ENCODE results near the gene ACTG1.

The ACTG1 gene

GRCh38 chr17:81512562-81513371 is at the start of gene ACTG1:
Gene ACTG1 (minus strand): TSS chr17:81512799. CDS start chr17:81512354, 445 bp downstream.
- peak; percentile 59 for DNase-seq (ENCODE audit: low read depth, low spot score)

DNA sequence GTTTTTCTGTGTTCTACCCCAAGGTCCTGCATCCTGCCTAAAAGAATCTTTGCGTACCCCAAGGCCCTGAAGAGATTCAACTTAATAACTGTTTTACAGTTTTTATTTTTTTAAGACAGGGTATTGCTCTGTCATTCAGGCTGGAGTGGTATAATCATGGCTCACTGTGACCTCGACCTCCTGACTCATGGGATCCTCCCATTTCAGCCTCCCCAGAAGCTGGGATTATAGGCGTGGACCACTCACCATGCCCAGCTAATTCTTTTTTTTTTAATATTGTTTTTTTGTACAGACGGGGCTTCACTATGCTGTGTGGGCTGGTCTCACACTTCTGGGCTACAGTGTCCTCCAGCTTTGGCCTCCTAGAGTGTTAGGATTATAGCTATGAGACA is 48.9 kb upstream of the ACTG1 start:
- DNase-seq (ENCODE audit: low read depth, low spot score), result no peak

GRCh38 chr17:81558941-81559806 is 46.6 kb upstream of the ACTG1 start:
- no peak for DNase-seq (ENCODE audit: low read depth, low spot score)

DNA sequence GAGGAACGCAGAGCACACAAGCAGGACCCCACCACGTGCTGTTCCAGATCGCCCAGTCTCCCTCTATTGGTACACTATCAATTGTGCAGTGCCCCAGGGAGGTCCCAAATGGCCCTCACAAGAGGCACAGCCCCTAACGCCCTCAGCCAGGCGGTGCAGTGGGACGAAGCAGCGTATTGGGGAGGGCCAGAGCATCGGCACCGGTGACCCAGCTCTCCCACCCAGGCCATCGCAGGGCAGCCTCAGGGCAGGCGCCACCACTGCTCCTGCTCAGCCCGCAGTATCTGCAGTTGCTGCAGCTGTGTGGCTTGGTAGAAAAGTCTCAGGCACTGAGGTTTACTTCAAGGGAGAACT is 45.5 kb upstream of the ACTG1 start:
- no peak for DNase-seq (ENCODE audit: low read depth, low spot score)

DNA sequence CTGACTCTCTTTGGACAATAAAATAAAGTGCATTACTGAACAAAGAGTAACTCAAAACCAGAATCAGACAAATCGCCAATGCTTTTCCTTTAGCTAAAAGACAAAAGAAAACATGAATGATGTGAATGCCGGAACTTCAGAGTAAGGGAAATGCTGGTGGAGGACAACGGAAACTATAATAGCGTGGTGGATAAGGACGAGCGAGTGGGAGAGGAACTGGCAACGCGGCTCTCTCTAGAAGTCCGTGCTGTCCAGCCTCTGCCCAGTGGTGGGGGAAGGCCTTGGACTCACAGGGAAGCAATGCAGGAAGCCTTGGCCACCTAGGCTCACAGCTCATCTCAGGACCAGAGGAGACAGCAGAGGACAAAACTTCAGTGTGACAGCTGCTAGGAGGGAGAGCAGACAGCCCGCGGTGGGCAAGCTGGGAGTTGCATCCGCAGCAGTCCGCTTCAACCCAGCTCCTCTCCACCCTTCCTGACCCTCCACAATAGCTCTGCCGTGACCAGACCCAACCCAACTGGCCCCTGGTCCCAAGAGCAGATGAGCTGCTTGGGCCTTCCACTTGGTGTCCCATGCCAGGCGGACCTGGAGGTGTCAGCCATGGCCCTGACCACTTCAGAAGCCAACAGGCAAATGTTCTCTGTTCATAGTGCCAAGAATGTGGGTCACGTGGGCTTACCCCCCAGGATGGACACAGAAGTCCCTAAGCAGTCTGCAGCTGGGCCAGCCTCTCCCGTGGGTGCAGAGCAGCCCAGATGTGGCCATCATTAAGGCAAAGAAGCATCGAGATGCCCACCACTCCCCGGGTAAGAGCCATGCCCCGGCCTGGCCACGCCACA is 44.9 kb upstream of the ACTG1 start:
- DNase-seq (ENCODE audit: low read depth, low spot score), result no peak

- DNase-seq (ENCODE audit: low read depth, low spot score), result no peak
These were observed 44.3 kb upstream of the ACTG1 start for GRCh38 chr17:81556863-81557262.

GRCh38 chr17:81556175-81556691 is 43.6 kb upstream of the ACTG1 start:
- no peak for DNase-seq (ENCODE audit: low read depth, low spot score)

GRCh38 chr17:81553616-81554181 is 41.1 kb upstream of the ACTG1 start:
- peak; percentile 41 for DNase-seq (ENCODE audit: low read depth, low spot score)

DNA sequence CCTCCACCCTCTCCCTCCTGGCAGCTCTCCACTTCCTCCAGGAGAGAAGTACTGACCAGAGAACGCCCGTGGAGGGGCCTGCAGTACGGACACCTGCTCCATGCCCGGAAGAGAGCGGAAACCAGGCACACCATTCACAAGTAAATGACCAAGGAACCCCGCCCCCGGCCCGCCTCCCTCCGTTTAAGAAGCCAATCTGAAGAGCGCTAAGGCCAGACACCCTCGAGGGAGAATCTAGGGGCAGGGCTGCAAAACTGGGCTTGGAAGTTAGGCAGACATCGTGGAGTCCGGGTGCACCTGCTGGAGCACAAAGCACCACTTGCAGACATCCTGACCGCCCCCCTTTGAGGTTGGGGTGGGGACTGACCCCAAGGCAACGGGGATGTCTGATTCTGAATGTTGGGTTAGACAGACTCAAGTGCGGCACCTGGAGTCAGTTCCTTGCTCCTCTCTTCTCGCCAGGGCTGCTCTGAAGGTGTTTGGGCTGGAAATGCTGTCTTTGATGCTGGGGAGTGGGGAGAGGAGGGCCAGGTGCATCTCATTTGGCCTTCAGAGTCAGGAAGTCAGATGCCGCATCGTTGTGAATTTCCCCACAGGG is 40.5 kb upstream of the ACTG1 start:
- DNase-seq (ENCODE audit: low read depth, low spot score), result no peak

GRCh38 chr17:81552244-81553017 is 39.8 kb upstream of the ACTG1 start, which contains the start of gene FAAP100:
Gene FAAP100 (minus strand): TSS chr17:81552353. CDS start chr17:81552330, 23 bp downstream.
- no peak for DNase-seq (ENCODE audit: low read depth, low spot score)

- no peak for DNase-seq (ENCODE audit: low read depth, low spot score)
These were observed 39.1 kb upstream of the ACTG1 start for GRCh38 chr17:81551458-81552243.

- no peak for DNase-seq (ENCODE audit: low read depth, low spot score)
These were observed 38.3 kb upstream of the ACTG1 start for GRCh38 chr17:81550830-81551457.

GRCh38 chr17:81550285-81550684 is 37.7 kb upstream of the ACTG1 start:
- no peak for DNase-seq (ENCODE audit: low read depth, low spot score)

- no peak for DNase-seq (ENCODE audit: low read depth, low spot score)
These were observed 37.2 kb upstream of the ACTG1 start for GRCh38 chr17:81549826-81550225.

DNA sequence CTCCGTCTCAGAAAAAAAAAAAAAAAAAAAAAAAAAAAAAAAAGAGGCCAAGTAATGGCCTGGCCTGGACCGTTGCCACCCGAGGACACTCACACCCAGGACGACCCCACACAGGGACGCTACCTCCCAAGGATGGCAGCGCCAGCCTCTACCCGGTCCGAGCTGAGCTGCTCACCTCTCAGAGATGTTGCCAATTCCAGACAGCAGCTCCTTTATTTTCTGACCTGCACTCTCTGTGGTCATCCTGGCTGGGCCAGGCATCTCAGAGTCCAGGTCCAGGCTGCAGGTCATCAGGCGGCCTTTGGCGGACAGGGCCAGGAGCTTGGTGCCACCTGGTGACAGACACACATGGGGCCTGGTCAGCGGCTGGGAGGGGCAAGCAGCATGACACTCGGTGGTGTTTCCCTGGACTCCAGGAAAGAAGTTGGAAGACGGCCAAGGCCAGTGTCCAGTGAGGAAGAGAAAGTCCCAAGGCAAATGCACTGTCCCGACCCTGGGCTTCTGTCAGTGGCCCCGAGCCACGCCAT is 36.5 kb upstream of the ACTG1 start:
- DNase-seq (ENCODE audit: low read depth, low spot score), result no peak

- DNase-seq (ENCODE audit: low read depth, low spot score), result no peak
These were observed 35.0 kb upstream of the ACTG1 start for GRCh38 chr17:81547614-81547982.

DNA sequence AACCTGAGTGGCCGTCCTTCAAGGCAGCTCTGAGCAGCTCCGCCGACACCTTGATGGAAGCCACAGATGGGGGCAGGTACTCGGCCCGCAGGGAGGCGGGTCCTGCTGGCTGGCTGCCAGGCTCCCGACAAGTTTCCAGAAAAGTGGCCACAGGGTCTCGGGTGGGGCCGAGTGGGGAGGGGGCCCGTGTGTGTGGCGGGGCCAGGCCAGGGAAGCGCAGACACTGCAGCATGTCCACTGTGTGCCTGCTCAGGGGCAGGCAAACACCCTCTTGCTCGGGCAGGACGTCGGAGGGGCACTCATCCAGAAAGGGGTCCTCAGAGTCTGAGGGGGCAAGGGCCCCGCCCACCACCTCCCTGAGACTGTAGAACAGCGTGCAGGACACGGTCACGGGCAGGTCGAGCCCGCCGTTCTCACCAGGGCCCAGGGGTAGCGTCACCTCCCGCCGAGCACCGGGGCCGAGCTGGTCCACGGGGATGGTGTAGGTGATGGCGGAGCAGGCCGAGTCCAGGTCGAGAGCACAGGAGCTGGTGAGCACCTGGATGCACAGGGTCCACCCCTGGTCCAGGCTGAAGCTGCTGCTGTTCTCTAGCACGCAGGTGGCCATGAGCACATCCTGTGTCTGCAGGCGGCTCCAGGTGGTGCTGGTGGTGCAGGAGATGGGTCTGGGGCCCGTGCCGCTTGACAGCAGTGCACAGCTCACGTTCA is 34.5 kb upstream of the ACTG1 start:
- no peak for DNase-seq (ENCODE audit: low read depth, low spot score)

Measured in brain pericyte (primary cell).